GOT3 (cell line): ENCODE measurements around the gene TMEM250.

Experiments
- DNase-seq: peaks from one replicate; lab custom pipeline; 2025; ENCODE audit warnings: mixed read lengths; lab: John Stamatoyannopoulos, UW

TMEM250 gene

GRCh38 chr9:136093995-136094881 lies 24.4 kb downstream of the TMEM250 start:
- no peak for DNase-seq

- no peak for DNase-seq
Measured at GRCh38 chr9:136093346-136093986, 25.2 kb downstream of the TMEM250 start.

GRCh38 chr9:136092741-136093140 lies 25.9 kb downstream of the TMEM250 start:
- no peak for DNase-seq

- no peak for DNase-seq
Measured at GRCh38 chr9:136092353-136092650, 26.4 kb downstream of the TMEM250 start.

GRCh38 chr9:136091582-136092352 lies 26.9 kb downstream of the TMEM250 start:
- DNase-seq: no peak

GRCh38 chr9:136090768-136091581 lies 27.7 kb downstream of the TMEM250 start:
- DNase-seq: no peak

GRCh38 chr9:136090056-136090735 lies 28.5 kb downstream of the TMEM250 start:
- no peak for DNase-seq

GRCh38 chr9:136089697-136090045 lies 29.0 kb downstream of the TMEM250 start:
- no peak for DNase-seq

- no peak for DNase-seq
Measured at GRCh38 chr9:136088939-136089696, 29.6 kb downstream of the TMEM250 start.

GRCh38 chr9:136088481-136088938 lies 30.2 kb downstream of the TMEM250 start:
- no peak for DNase-seq

GRCh38 chr9:136087741-136088480 lies 30.8 kb downstream of the TMEM250 start:
- no peak for DNase-seq

- no peak for DNase-seq
Measured at GRCh38 chr9:136086951-136087740, 31.5 kb downstream of the TMEM250 start.

GRCh38 chr9:136086213-136086881 lies 32.3 kb downstream of the TMEM250 start:
- DNase-seq: no peak

GRCh38 chr9:136085815-136086212 lies 32.9 kb downstream of the TMEM250 start:
- no peak for DNase-seq

GRCh38 chr9:136084063-136084944 lies 34.4 kb downstream of the TMEM250 start:
- DNase-seq: no peak

GRCh38 chr9:136083558-136084062 lies 35.1 kb downstream of the TMEM250 start:
- no peak for DNase-seq
